HUDEP-2 (cell line): ENCODE measurements around the gene GAMT.

Experiments
- DNase-seq, 76 experiments: peaks; one replicate each; lab custom pipeline; 2025; ENCODE audit not compliant: unreplicated experiment in 76 of 76; lab: John Stamatoyannopoulos, UW

GAMT gene

DNA sequence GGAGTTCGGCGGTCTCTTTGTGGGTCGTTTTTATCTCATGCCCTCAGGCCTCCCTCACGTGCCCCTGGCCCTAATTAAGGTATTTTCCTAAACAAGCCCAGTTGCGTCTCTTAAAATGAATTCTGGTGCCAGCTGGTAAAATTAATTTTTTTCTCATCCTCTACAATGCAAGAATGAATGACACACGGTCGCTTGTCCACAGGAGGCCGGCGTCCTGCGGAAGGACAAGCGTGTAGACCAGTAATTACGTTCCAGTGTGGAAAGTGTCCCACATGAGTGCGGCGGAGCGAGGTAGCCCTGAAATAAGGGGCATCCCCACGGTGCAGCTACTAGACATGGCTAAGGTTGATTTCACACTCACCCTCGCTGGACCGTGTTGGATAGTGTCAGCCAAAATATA, 52.1 kb downstream of the GAMT start:
- no peak for DNase-seq
